DOHH2 (cell line): ENCODE measurements around the gene RPN2.

Experiments
- H3F3A ChIP-seq: fragments of 200-600 bp; sonication (generic), shearing (Covaris generic); 2 replicates; pipeline ENCODE4 v1.6.0; 2016; ENCODE audit warnings: antibody characterized with exemption, mild to moderate bottlenecking; ENCODE audit not compliant: control insufficient read depth, insufficient read depth
- H3K27ac ChIP-seq: fragments of 200-600 bp; sonication (generic); 2 replicates; pipeline ENCODE4 v1.5.1; 2014; ENCODE audit warnings: low read depth, mild to moderate bottlenecking, low read length, moderate library complexity
- H3K27me3 ChIP-seq: fragments of 200-600 bp; sonication (generic); 2 replicates; pipeline ENCODE4 v1.6.1; 2014; ENCODE audit warnings: mild to moderate bottlenecking, low read length, mixed read lengths; ENCODE audit not compliant: control insufficient read depth
- H3K36me3 ChIP-seq: fragments of 200-600 bp; sonication (generic); 2 replicates; pipeline ENCODE4 v1.6.1; 2014; ENCODE audit warnings: mild to moderate bottlenecking, low read length, moderate library complexity, mixed read lengths; ENCODE audit not compliant: control insufficient read depth
- H3K4me1 ChIP-seq: fragments of 200-600 bp; sonication (generic); 2 replicates; pipeline ENCODE4 v1.6.1; 2014; ENCODE audit warnings: mild to moderate bottlenecking, low read length, mixed read lengths; ENCODE audit not compliant: control insufficient read depth
- H3K4me2 ChIP-seq: fragments of 200-600 bp; sonication (generic); 2 replicates; pipeline ENCODE4 v1.6.0; 2014; ENCODE audit warnings: mild to moderate bottlenecking, low read length, moderate library complexity
- H3K4me3 ChIP-seq: fragments of 200-600 bp; sonication (generic); 2 replicates; pipeline ENCODE4 v1.5.1; 2014; ENCODE audit warnings: mild to moderate bottlenecking, low read length, mixed read lengths
- H3K79me2 ChIP-seq: fragments of 200-600 bp; sonication (generic); 2 replicates; pipeline ENCODE4 v1.6.1; 2014; ENCODE audit warnings: mild to moderate bottlenecking, low read length, mixed read lengths; ENCODE audit not compliant: control insufficient read depth
- H3K9me2 ChIP-seq: fragments of 200-600 bp; sonication (generic); replicated peaks from 2 replicates; pipeline ENCODE4 v1.6.1; 2014; ENCODE audit warnings: mild to moderate bottlenecking, low read length, mixed read lengths; ENCODE audit not compliant: control insufficient read depth
- H3K9me3 ChIP-seq: fragments of 200-600 bp; sonication (generic); 2 replicates; pipeline ENCODE4 v1.6.1; 2014; ENCODE audit warnings: antibody characterized with exemption, low read length, mixed read lengths; ENCODE audit not compliant: control insufficient read depth, insufficient read depth
- H4K20me1 ChIP-seq: fragments of 200-600 bp; sonication (generic); 2 replicates; pipeline ENCODE4 v1.6.0; 2014; ENCODE audit warnings: low read depth, mild to moderate bottlenecking, antibody characterized with exemption, low read length, moderate library complexity; ENCODE audit not compliant: control insufficient read depth, insufficient read depth
- EZH2phosphoT487 ChIP-seq: fragments of 200-600 bp; sonication (generic); IDR thresholded peaks from 2 replicates; pipeline ENCODE4 v1.6.1; 2017; ENCODE audit warnings: borderline replicate concordance, mild to moderate bottlenecking, antibody characterized with exemption, low read length, moderate library complexity, mixed read lengths
- TF ChIP-seq, protein P1 (sequence below): fragments of 200-600 bp; sonication (generic); IDR thresholded peaks from one replicate; pipeline ENCODE4 v1.5.1; 2014; ENCODE audit warnings: antibody characterized with exemption, mild to moderate bottlenecking, low read depth, low read length; ENCODE audit not compliant: poor library complexity, severe bottlenecking

The RPN2 gene

DNA sequence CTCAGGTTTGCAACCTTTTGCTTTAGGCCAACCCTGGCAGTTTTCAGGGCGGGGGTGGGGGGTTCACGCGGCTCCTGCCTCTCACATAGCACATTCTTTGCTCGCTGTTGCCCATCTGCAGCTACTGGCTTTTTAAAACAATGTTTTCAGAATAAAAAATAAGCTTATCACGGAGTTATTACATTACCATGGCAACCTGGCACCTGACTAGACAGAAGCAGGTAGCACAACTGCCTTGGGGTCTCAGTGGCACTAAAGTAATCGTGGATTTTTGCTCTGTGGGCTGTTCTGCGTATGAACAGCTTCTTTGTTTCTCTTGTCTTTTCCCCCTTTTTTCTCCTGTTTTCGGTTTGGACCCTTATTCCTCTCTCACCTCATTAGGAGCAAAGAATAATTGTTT lies 101.3 kb downstream of the RPN2 start:
- peaks cover under 1% of the 10 kb centered on the region; the same call in 1 of the 2 replicates for H3F3A ChIP-seq
- H3K4me2 ChIP-seq: no peak overlapping the region
- no peaks in the 10 kb centered on the region for H3K79me2 ChIP-seq
- no peaks in the 10 kb centered on the region for H3K36me3 ChIP-seq
- no peaks in the 10 kb centered on the region for H3K9me2 ChIP-seq
- H3K27ac ChIP-seq: no peak overlapping the region
- peaks cover 23% of the 10 kb centered on the region for H3K4me1 ChIP-seq
- TF ChIP-seq EZH2phosphoT487: no peak
- TF ChIP-seq, protein P1, sequence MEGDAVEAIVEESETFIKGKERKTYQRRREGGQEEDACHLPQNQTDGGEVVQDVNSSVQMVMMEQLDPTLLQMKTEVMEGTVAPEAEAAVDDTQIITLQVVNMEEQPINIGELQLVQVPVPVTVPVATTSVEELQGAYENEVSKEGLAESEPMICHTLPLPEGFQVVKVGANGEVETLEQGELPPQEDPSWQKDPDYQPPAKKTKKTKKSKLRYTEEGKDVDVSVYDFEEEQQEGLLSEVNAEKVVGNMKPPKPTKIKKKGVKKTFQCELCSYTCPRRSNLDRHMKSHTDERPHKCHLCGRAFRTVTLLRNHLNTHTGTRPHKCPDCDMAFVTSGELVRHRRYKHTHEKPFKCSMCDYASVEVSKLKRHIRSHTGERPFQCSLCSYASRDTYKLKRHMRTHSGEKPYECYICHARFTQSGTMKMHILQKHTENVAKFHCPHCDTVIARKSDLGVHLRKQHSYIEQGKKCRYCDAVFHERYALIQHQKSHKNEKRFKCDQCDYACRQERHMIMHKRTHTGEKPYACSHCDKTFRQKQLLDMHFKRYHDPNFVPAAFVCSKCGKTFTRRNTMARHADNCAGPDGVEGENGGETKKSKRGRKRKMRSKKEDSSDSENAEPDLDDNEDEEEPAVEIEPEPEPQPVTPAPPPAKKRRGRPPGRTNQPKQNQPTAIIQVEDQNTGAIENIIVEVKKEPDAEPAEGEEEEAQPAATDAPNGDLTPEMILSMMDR: no peak
- H3K4me3 ChIP-seq: no peak overlapping the region
- H3K9me3 ChIP-seq: no peaks in the 10 kb centered on the region
- H4K20me1 ChIP-seq: no peaks in the 10 kb centered on the region
- peaks cover 6% of the 10 kb centered on the region; the same call in 1 of the 2 replicates for H3K27me3 ChIP-seq

DNA sequence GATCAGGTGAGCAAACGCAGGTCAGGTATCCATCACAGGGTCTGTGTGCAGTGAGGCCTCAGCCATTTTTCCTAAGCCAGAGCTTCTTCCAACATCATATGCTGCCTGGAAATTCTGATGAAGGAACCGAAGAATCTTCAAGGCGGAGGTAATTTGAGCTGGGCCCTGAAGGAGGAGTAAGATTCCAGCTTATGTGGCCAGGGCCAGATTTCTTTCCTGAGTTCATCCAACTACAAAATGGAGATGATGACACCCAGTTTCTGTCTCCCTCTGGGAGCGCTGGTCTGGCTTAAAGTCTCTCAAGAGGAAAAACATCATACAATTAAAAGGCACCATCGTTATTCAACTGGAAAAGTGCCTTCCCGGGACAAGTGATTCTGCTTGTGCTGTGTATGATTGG lies 103.4 kb downstream of the RPN2 start:
- H3K4me3 ChIP-seq: no peak overlapping the region
- no peaks in the 10 kb centered on the region for H3K79me2 ChIP-seq
- peaks cover 1% of the 10 kb centered on the region for H3K4me1 ChIP-seq
- H3K9me3 ChIP-seq: no peaks in the 10 kb centered on the region
- H3K27me3 ChIP-seq: peaks cover 6% of the 10 kb centered on the region; the same call in 1 of the 2 replicates
- H3K27ac ChIP-seq: no peak overlapping the region
- H3K36me3 ChIP-seq: no peaks in the 10 kb centered on the region
- no peak for TF ChIP-seq EZH2phosphoT487
- TF ChIP-seq, protein P1: no peak
- H4K20me1 ChIP-seq: no peaks in the 10 kb centered on the region
- H3F3A ChIP-seq: no peaks in the 10 kb centered on the region
- H3K4me2 ChIP-seq: no peak overlapping the region
- H3K9me2 ChIP-seq: no peaks in the 10 kb centered on the region

DNA sequence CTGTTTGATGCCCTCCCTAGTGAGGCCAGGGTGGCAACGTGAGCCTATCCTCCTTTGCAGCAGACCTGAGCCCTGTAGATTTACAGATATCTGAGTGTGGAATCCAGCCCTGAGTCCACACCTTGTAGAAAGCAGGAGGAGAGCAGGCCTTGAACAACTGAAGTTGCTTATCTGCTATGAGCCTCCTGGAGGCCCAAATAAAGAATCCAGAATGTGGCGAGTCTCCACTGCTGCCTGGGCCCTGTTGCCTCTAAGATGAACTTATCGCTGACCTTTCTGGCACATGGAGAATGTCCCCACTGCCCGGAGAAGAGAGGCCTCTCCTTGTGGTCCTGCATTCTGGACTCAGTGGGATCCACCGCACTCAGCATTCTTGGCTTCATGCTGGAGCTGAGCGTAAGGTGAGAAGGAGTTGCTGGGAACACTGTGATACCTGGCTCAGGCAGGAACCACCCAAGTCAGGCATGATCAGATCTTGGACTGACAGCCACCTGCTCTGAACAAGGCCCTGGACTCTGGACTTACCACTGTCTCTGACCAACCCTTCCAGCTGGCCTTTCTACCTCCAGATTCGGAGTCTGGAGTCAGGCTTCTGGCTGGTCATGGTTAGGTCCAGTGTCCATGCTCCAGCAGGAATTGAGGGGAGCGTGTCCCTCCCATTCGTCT lies 104.5 kb downstream of the RPN2 start:
- no peak overlapping the region for H3K4me2 ChIP-seq
- TF ChIP-seq, protein P1: no peak
- TF ChIP-seq EZH2phosphoT487: no peak

More for the DNA sequence above, 104.5 kb downstream of the RPN2 start:
- Histone ChIP-seq H3K27ac (no peak overlapping the region), H3K79me2 (no peaks in the 10 kb centered on the region), H3K4me1 (peaks cover 6% of the 10 kb centered on the region), H3K9me2 (no peaks in the 10 kb centered on the region), H4K20me1 (no peaks in the 10 kb centered on the region), H3K27me3 (peaks cover 6% of the 10 kb centered on the region; the same call in 1 of the 2 replicates), H3K9me3 (no peaks in the 10 kb centered on the region), H3K4me3 (no peak overlapping the region), H3K36me3 (no peaks in the 10 kb centered on the region), H3F3A (no peaks in the 10 kb centered on the region)
